Osteoblast (primary cell): ENCODE results near the gene TYMP. TPM values are rescaled to one million over a fixed set of nuclear protein-coding genes. Genes with fewer than 3 reads are reported as not detected.

Experiments
- DNase-seq: peaks from one replicate; pipeline ENCODE4 v3.0.0; 2011; ENCODE audit warnings: low spot score, mixed read lengths; ENCODE audit not compliant: insufficient read length; ENCODE audit errors: missing footprints
- H2AFZ ChIP-seq: 2 replicates; pipeline ENCODE4 v1.6.0; 2011; ENCODE audit warnings: mild to moderate bottlenecking, low read length
- H3K27ac ChIP-seq: 2 replicates; pipeline ENCODE4 v1.5.1; 2011; ENCODE audit warnings: mild to moderate bottlenecking, low read depth, low read length, moderate library complexity
- H3K27me3 ChIP-seq: 2 replicates; pipeline ENCODE4 v1.6.0; 2012; ENCODE audit warnings: mild to moderate bottlenecking, control low read depth, inconsistent platforms, low read length, moderate library complexity; ENCODE audit not compliant: insufficient read depth
- H3K36me3 ChIP-seq: 2 replicates; pipeline ENCODE4 v1.5.1; 2011; ENCODE audit warnings: mild to moderate bottlenecking, low read length, control low read depth, moderate library complexity; ENCODE audit not compliant: insufficient read depth
- H3K4me1 ChIP-seq: 2 replicates; pipeline ENCODE4 v1.5.1; 2011; ENCODE audit warnings: mild to moderate bottlenecking, low read length, control low read depth, moderate library complexity; ENCODE audit not compliant: insufficient read depth
- H3K4me2 ChIP-seq: 2 replicates; pipeline ENCODE4 v1.6.0; 2011; ENCODE audit warnings: mild to moderate bottlenecking, low read length; ENCODE audit not compliant: insufficient read depth
- H3K4me3 ChIP-seq: fragments of 200-600 bp; sonication (generic); 3 replicates; pipeline ENCODE4 v1.5.1; 2012; ENCODE audit warnings: mild to moderate bottlenecking, low read length, inconsistent platforms; ENCODE audit not compliant: insufficient read depth
- H3K79me2 ChIP-seq: 2 replicates; pipeline ENCODE4 v1.6.0; 2012; ENCODE audit warnings: mild to moderate bottlenecking, low read length, control low read depth, inconsistent platforms; ENCODE audit not compliant: insufficient read depth
- H3K9me3 ChIP-seq: 2 replicates; pipeline ENCODE4 v1.5.1; 2011; ENCODE audit warnings: low read depth, low read length, control low read depth
- H4K20me1 ChIP-seq: 2 replicates; pipeline ENCODE4 v1.6.0; 2012; ENCODE audit warnings: mild to moderate bottlenecking, low read length, control low read depth; ENCODE audit not compliant: insufficient read depth
- total RNA-seq: library from RNA; depleted of rRNA; stranded (reverse); fragments of >200 nt; gene quantifications from 2 replicates; pipeline ENCODE4 v1.2.3, GENCODE V29; 2012
- TF ChIP-seq, protein P1 (sequence below): IDR thresholded peaks from 2 replicates; pipeline ENCODE4 v1.5.1; 2011; ENCODE audit warnings: mild to moderate bottlenecking, low read depth, low read length, moderate library complexity; ENCODE audit errors: extremely low read depth

Gene TYMP
- total RNA-seq, 1 donor, result 30.0 TPM

DNA sequence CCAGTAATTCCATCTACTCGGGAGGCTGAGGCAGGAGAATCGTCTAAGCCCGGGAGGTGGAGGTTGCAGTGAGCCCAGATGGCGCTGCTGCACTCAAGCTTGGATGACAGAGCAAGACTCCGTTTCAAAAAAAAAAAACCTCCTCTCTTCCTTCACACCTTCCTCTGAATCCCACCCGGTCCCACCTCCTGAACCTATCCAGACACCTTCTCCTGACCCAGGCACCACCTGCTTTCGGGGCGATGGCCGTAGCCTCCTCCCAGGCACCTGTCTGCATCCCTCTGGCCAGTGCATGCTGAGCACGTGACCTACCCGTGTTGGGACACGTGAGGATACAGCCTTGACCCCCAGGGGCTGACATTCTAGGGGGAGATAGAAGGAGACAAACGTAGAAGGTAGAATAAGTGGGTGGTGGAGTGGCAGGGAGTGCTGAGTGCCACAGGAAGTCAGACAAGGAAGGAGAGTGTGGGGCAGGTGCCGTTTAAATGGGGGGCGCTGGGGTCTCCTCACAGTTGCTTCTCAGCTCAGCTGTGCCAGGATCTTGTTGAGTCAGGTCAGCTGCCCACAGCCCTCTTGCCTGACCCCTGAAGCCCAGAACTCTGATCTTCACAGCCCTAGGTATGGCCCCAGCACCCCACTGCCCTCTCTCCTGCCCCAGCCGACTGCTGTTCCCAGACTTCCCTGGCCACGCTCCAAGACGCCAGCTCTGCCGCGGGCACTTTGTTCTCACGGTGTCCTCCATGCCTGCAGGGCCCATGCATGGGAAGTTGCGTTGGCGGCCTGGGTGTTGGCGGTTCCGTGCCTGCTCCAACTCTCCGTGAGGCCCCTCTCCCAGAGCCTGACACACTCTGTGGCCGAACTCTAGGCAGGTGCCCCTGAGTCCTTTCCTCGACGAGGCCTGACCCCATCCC lies 44.3 kb downstream of the TYMP start:
- Histone ChIP-seq H3K36me3 (no peaks in the 10 kb centered on the region), H3K4me2 (no peak overlapping the region), H3K27me3 (peaks cover 8% of the 10 kb centered on the region), H3K4me1 (no peaks in the 10 kb centered on the region), H3K9me3 (no peaks in the 10 kb centered on the region), H3K4me3 (no peak overlapping the region), H2AFZ (no peak overlapping the region), H4K20me1 (no peaks in the 10 kb centered on the region), H3K79me2 (no peaks in the 10 kb centered on the region), H3K27ac (no peak overlapping the region)
- TF ChIP-seq, protein P1, sequence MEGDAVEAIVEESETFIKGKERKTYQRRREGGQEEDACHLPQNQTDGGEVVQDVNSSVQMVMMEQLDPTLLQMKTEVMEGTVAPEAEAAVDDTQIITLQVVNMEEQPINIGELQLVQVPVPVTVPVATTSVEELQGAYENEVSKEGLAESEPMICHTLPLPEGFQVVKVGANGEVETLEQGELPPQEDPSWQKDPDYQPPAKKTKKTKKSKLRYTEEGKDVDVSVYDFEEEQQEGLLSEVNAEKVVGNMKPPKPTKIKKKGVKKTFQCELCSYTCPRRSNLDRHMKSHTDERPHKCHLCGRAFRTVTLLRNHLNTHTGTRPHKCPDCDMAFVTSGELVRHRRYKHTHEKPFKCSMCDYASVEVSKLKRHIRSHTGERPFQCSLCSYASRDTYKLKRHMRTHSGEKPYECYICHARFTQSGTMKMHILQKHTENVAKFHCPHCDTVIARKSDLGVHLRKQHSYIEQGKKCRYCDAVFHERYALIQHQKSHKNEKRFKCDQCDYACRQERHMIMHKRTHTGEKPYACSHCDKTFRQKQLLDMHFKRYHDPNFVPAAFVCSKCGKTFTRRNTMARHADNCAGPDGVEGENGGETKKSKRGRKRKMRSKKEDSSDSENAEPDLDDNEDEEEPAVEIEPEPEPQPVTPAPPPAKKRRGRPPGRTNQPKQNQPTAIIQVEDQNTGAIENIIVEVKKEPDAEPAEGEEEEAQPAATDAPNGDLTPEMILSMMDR, result no peak
- peak; percentile 86 for DNase-seq

DNA sequence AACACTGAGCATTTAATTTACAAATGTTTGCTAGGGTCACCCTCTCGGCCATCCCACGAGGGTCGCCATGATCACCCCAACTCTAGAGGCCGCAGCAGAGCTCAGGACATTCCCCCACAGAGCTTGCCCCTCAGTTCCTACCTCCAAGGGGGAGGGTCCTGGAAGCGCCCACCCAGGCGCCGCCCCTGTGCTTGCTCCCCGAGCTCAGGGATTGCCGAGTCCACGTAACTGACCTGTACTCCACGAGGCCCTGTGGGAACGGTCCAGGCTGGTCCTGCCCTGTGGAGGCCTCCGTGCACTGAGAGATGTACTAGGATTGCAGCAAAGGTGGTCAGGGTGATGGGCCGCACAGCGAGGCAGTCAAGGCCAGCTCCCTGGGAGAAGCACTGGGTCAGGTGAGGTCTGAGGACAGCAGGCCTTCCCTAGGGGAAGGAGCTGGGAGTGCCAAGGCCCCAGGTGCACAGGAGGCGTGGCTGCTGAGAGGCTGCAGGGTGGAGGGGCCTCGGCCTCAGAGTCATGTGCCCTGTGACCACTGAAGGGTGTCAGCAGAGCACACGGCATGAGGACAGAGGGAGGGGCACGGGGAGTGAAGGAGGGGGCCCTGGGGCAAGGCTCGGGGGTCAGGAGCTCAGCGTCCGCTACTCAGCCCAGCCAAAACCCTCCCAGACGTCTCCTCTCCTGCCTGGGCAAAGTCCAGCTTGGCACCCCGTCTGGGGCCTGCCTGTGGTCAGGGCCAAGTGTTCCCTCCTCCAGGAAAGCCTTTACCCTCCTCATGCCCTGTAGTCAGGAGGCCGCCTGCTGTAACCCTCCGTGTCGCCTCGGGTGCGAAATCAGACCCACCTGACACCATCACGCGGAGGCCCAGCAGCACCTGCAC lies 45.6 kb downstream of the TYMP start:
- no peaks in the 10 kb centered on the region for H3K4me1 ChIP-seq
- no peaks in the 10 kb centered on the region for H3K9me3 ChIP-seq
- no peak overlapping the region for H3K4me3 ChIP-seq
- no peak overlapping the region for H3K4me2 ChIP-seq
- TF ChIP-seq, protein P1, result no peak
- H3K27me3 ChIP-seq, result peaks cover 13% of the 10 kb centered on the region
- no peaks in the 10 kb centered on the region for H4K20me1 ChIP-seq
- H2AFZ ChIP-seq, result no peak overlapping the region
- no peaks in the 10 kb centered on the region for H3K36me3 ChIP-seq
- peak; percentile 82 for DNase-seq
- no peaks in the 10 kb centered on the region for H3K79me2 ChIP-seq
- no peak overlapping the region for H3K27ac ChIP-seq

DNA sequence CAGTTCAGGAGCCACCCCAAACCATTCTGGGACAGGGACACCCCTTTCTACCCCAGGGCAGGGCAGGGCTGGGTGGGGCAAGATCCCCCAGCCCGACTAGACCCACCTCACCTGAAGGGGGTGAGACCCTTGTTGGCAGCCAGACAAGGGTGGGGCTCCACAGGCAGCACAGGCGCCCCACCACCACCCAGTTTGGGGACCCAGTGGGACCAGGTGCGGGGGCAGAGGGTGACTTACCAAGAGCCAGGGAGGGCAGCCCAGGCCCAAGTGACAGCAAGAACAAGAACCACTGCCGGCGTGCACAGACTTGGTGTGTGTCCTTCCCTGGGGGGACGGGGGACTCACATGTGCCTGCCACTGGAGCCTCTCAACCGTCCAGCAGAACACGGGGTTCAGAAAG lies 46.3 kb downstream of the TYMP start:
- Histone ChIP-seq H3K4me3 (no peak overlapping the region), H3K4me2 (no peak overlapping the region), H2AFZ (no peak overlapping the region), H3K27ac (no peak overlapping the region), H3K4me1 (no peaks in the 10 kb centered on the region), H3K9me3 (no peaks in the 10 kb centered on the region), H4K20me1 (no peaks in the 10 kb centered on the region), H3K79me2 (no peaks in the 10 kb centered on the region), H3K36me3 (no peaks in the 10 kb centered on the region), H3K27me3 (peaks cover 13% of the 10 kb centered on the region)
- DNase-seq, result no peak
- TF ChIP-seq, protein P1, result no peak

DNA sequence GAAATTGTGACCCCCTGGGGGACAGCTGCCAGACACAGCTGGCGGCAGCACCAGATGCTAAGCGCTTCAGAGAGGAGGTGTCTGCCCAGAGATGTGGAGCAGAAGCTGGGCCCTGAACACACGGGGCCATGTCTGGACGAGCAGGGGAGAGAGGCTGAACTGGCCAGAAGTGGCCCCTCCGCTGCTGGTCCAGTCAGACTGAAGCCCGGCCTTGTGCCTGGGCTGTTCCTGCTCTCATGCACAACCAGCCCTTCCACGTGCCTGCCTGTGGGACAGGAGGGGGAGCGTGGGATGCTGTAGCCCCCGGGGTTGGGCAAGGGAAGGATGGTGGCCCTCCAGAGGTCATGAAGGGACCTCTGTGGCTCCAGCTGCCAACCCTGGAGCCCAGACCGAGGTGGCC lies 46.7 kb downstream of the TYMP start:
- no peak for DNase-seq
- no peaks in the 10 kb centered on the region for H3K4me1 ChIP-seq
- H3K36me3 ChIP-seq, result no peaks in the 10 kb centered on the region
- no peaks in the 10 kb centered on the region for H3K79me2 ChIP-seq
- H3K27me3 ChIP-seq, result peaks cover 13% of the 10 kb centered on the region
- no peak overlapping the region for H2AFZ ChIP-seq
- H3K4me3 ChIP-seq, result no peak overlapping the region
- TF ChIP-seq, protein P1, result no peak
- no peak overlapping the region for H3K4me2 ChIP-seq
- H3K27ac ChIP-seq, result no peak overlapping the region
- H4K20me1 ChIP-seq, result no peaks in the 10 kb centered on the region
- H3K9me3 ChIP-seq, result no peaks in the 10 kb centered on the region
